Liver (tissue), 3 donors: Measurements from ENCODE around the gene SHC2.

Source experiments
- ATF3 ChIP-seq: IDR thresholded peaks from 2 replicates; pipeline ENCODE4 v1.6.1; 2016; ENCODE audit warnings: antibody characterized with exemption
- CTCF ChIP-seq: fragments of 150-350 bp; IDR thresholded peaks from 2 replicates; pipeline ENCODE4 v1.5.1; 2017; ENCODE audit warnings: improper control_type of control experiment, low read depth, low read length; ENCODE audit not compliant: missing input control
- FOXA1 ChIP-seq: IDR thresholded peaks from 2 replicates; pipeline ENCODE4 v1.6.1; 2016; ENCODE audit warnings: antibody characterized with exemption
- GABPA ChIP-seq, 2 donors: IDR thresholded peaks in 1 of 2; conservative IDR thresholded peaks in 1 of 2; 2 replicates each; pipeline ENCODE4 v1.6.1; 2016; ENCODE audit warnings: antibody characterized with exemption in 2 of 2, mild to moderate bottlenecking in 1 of 2, moderate library complexity in 1 of 2
- RAD21 ChIP-seq, 2 donors: IDR thresholded peaks; 2 replicates each; pipeline ENCODE4 v1.6.1; 2016; ENCODE audit warnings: antibody characterized with exemption in 2 of 2, mild to moderate bottlenecking in 2 of 2
- REST ChIP-seq: IDR thresholded peaks from 2 replicates; pipeline ENCODE4 v1.6.1; 2016; ENCODE audit warnings: antibody characterized with exemption, mild to moderate bottlenecking
- RXRA ChIP-seq, 2 donors: IDR thresholded peaks; 2 replicates each; pipeline ENCODE4 v1.6.1; 2017 to 2018; ENCODE audit warnings: antibody characterized with exemption in 2 of 2, mild to moderate bottlenecking in 1 of 2
- TAF1 ChIP-seq: conservative IDR thresholded peaks from 2 replicates; pipeline ENCODE4 v1.6.1; 2016; ENCODE audit warnings: antibody characterized with exemption, mild to moderate bottlenecking
- ZBTB33 ChIP-seq: IDR thresholded peaks from 2 replicates; pipeline ENCODE4 v1.6.1; 2016; ENCODE audit warnings: antibody characterized with exemption
- donor health status: healthy.
- donor health status: healthy.

GRCh38 chr19:435056-435706 is 25.7 kb downstream of the SHC2 start:
- TF ChIP-seq CTCF (no peak), GABPA (IDR thresholded peaks at IDR 0.05 in 1 of 2, conservative IDR thresholded peaks at IDR 0.05 in 1 of 2) (no peak), ZBTB33 (no peak), REST (no peak), RXRA (IDR thresholded peaks at IDR 0.05) (no peak), RAD21 (IDR thresholded peaks at IDR 0.05) (no peak), FOXA1 (no peak), ATF3 (no peak), TAF1 (no peak)
